PC-9 (cell line): Measurements from ENCODE around the gene FGFR2.

Experiments
- CTCF ChIP-seq: fragments of 200-600 bp; sonication (generic); conservative IDR thresholded peaks from 2 replicates; pipeline ENCODE4 v1.6.1; 2017; ENCODE audit warnings: mixed run types, antibody characterized with exemption, mild to moderate bottlenecking, moderate library complexity
- EZH2 ChIP-seq: fragments of 200-600 bp; sonication (generic); IDR thresholded peaks from 2 replicates; pipeline ENCODE4 v1.8.0; 2017; ENCODE audit warnings: antibody characterized with exemption, low read depth

GRCh38 chr10:121450247-121450646, 148.0 kb downstream of the FGFR2 start:
- TF ChIP-seq CTCF (no peak), EZH2 (no peak)
